Mesendoderm (in vitro differentiated cells): ENCODE results near the gene SKI.
"Not testable (repeated sequence)": the region's sequence is repeated elsewhere in the genome, so short reads cannot be mapped to it uniquely, and the experiment has no call there.

Experiments used
- DNase-seq: peaks from one replicate; pipeline ENCODE4 v3.0.0; 2013
- H2AK5ac ChIP-seq: 2 replicates; pipeline ENCODE4 v1.6.1; 2013; ENCODE audit warnings: low read length, inconsistent platforms
- H2BK120ac ChIP-seq: 2 replicates; pipeline ENCODE4 v1.6.1; 2013; ENCODE audit warnings: low read depth, mild to moderate bottlenecking, low read length, moderate library complexity, mixed read lengths
- H2BK15ac ChIP-seq: replicated peaks from 2 replicates; pipeline ENCODE4 v1.6.1; 2013; ENCODE audit warnings: low read depth, mild to moderate bottlenecking, moderate library complexity
- H2BK5ac ChIP-seq: 2 replicates; pipeline ENCODE4 v1.6.1; 2013; ENCODE audit warnings: low read length, inconsistent platforms
- H3K18ac ChIP-seq: 2 replicates; pipeline ENCODE4 v1.6.1; 2013; ENCODE audit warnings: mild to moderate bottlenecking, low read length, mixed read lengths
- H3K23ac ChIP-seq: one replicate; pipeline ENCODE4 v1.6.1; 2013; ENCODE audit warnings: low read length
- H3K27ac ChIP-seq: 2 replicates; pipeline ENCODE4 v1.5.1; 2013; ENCODE audit warnings: low read depth, mild to moderate bottlenecking, inconsistent platforms, low read length, moderate library complexity
- H3K27me3 ChIP-seq: 2 replicates; pipeline ENCODE4 v1.6.1; 2013; ENCODE audit warnings: low read length, control low read depth, mild to moderate bottlenecking, inconsistent platforms; ENCODE audit not compliant: insufficient read depth, poor library complexity
- H3K36me3 ChIP-seq: 2 replicates; pipeline ENCODE4 v1.6.1; 2013; ENCODE audit warnings: low read length, inconsistent platforms; ENCODE audit not compliant: control insufficient read depth, insufficient read depth
- H3K4ac ChIP-seq: one replicate; pipeline ENCODE4 v1.6.1; 2013; ENCODE audit warnings: low read depth, mild to moderate bottlenecking, low read length, moderate library complexity
- H3K4me1 ChIP-seq: 2 replicates; pipeline ENCODE4 v1.6.1; 2013; ENCODE audit warnings: low read depth, low read length, inconsistent platforms; ENCODE audit not compliant: control insufficient read depth
- H3K4me2 ChIP-seq: 2 replicates; pipeline ENCODE4 v1.6.1; 2013; ENCODE audit warnings: low read length
- H3K4me3 ChIP-seq: 2 replicates; pipeline ENCODE4 v1.5.1; 2013; ENCODE audit warnings: mild to moderate bottlenecking, low read length
- H3K56ac ChIP-seq: one replicate; pipeline ENCODE4 v1.6.1; 2013; ENCODE audit warnings: low read length
- H3K79me1 ChIP-seq: 2 replicates; pipeline ENCODE4 v1.6.1; 2013; ENCODE audit warnings: low read length, inconsistent platforms
- H3K79me2 ChIP-seq: 2 replicates; pipeline ENCODE4 v1.6.1; 2013; ENCODE audit warnings: mild to moderate bottlenecking, low read length; ENCODE audit not compliant: control insufficient read depth, insufficient read depth
- H3K9ac ChIP-seq: 2 replicates; pipeline ENCODE4 v1.6.1; 2013; ENCODE audit warnings: low read length, inconsistent platforms
- H4K5ac ChIP-seq: one replicate; pipeline ENCODE4 v1.6.1; 2013; ENCODE audit warnings: low read length
- H4K8ac ChIP-seq: one replicate; pipeline ENCODE4 v1.6.1; 2013; ENCODE audit warnings: low read depth, mild to moderate bottlenecking, control low read depth, low read length, moderate library complexity
- WGBS: extraction: QIAGEN DNeasy Blood & Tissue Kit; methylation state at CpG from one replicate; pipeline ENCODE4 v1.1.7; 2013; ENCODE audit warnings: low lambda C conversion rate, missing lambda C conversion rate; ENCODE audit not compliant: insufficient coverage; ENCODE audit errors: extremely low coverage; 5-methylcytosine and 5-hydroxymethylcytosine counted together

SKI gene

GRCh38 chr1:2331200-2331544, 103.1 kb downstream of the SKI start:
- Histone ChIP-seq H3K23ac (no peak overlapping the region), H3K27ac (no peak overlapping the region), H3K27me3 (no peaks in the 10 kb centered on the region), H3K18ac (no peak overlapping the region), H2BK5ac (no peak overlapping the region), H3K4me3 (no peak overlapping the region), H3K4ac (no peak overlapping the region), H4K8ac (no peak overlapping the region), H3K4me2 (no peak overlapping the region), H2BK15ac (no peak overlapping the region), H3K4me1 (no peaks in the 10 kb centered on the region), H2AK5ac (no peak overlapping the region), H3K36me3 (no peaks in the 10 kb centered on the region), H3K56ac (no peak overlapping the region), H2BK120ac (no peak overlapping the region), H4K5ac (no peak overlapping the region), H3K79me1 (no peaks in the 10 kb centered on the region), H3K9ac (no peak overlapping the region), H3K79me2 (no peaks in the 10 kb centered on the region)
- WGBS, result no CpG with 5 or more reads among the region's 11 CpGs
- DNase-seq, result no peak

- H3K18ac ChIP-seq, H2AK5ac ChIP-seq, H3K27ac ChIP-seq, H2BK120ac ChIP-seq, H2BK15ac ChIP-seq, H3K23ac ChIP-seq, H3K27me3 ChIP-seq, DNase-seq, H4K8ac ChIP-seq, H3K56ac ChIP-seq, H2BK5ac ChIP-seq, H3K79me1 ChIP-seq, H3K4me2 ChIP-seq, H3K36me3 ChIP-seq, H3K79me2 ChIP-seq, H3K4ac ChIP-seq, H3K9ac ChIP-seq, H4K5ac ChIP-seq, H3K4me3 ChIP-seq, H3K4me1 ChIP-seq: not testable (repeated sequence)
- WGBS, result no CpG with 5 or more reads among the region's 33 CpGs
These were observed 103.5 kb downstream of the SKI start for GRCh38 chr1:2331580-2331979.

- no peak overlapping the region for H3K27ac ChIP-seq
- no peak overlapping the region for H2AK5ac ChIP-seq
- no peak overlapping the region for H3K4ac ChIP-seq
- H3K18ac ChIP-seq, result no peak overlapping the region
- H3K23ac ChIP-seq, result no peak overlapping the region
- no peak overlapping the region for H4K5ac ChIP-seq
- no peak overlapping the region for H3K4me3 ChIP-seq
- H3K79me1 ChIP-seq, result no peaks in the 10 kb centered on the region
- no peak overlapping the region for H2BK120ac ChIP-seq
- DNase-seq, result no peak
- no CpG with 5 or more reads among the region's 21 CpGs for WGBS
- H3K27me3 ChIP-seq, result no peaks in the 10 kb centered on the region
- H3K56ac ChIP-seq, result no peak overlapping the region
- no peaks in the 10 kb centered on the region for H3K36me3 ChIP-seq
- no peak overlapping the region for H3K9ac ChIP-seq
- H2BK5ac ChIP-seq, result no peak overlapping the region
- no peaks in the 10 kb centered on the region for H3K4me1 ChIP-seq
- H2BK15ac ChIP-seq, result no peak overlapping the region
- H4K8ac ChIP-seq, result no peak overlapping the region
- H3K79me2 ChIP-seq, result no peaks in the 10 kb centered on the region
- H3K4me2 ChIP-seq, result no peak overlapping the region
These were observed 106.2 kb downstream of the SKI start for GRCh38 chr1:2334366-2334765.

GRCh38 chr1:2334883-2335534, 106.9 kb downstream of the SKI start:
- Histone ChIP-seq H3K56ac (no peak overlapping the region), H4K8ac (no peak overlapping the region), H2BK120ac (no peak overlapping the region), H2BK5ac (no peak overlapping the region), H3K27me3 (no peaks in the 10 kb centered on the region), H3K9ac (no peak overlapping the region), H3K36me3 (no peaks in the 10 kb centered on the region), H3K79me1 (no peaks in the 10 kb centered on the region), H3K27ac (no peak overlapping the region), H3K4ac (no peak overlapping the region), H2BK15ac (no peak overlapping the region), H2AK5ac (no peak overlapping the region), H3K18ac (no peak overlapping the region), H3K4me3 (no peak overlapping the region), H3K23ac (no peak overlapping the region), H3K79me2 (no peaks in the 10 kb centered on the region), H3K4me2 (no peak overlapping the region), H3K4me1 (no peaks in the 10 kb centered on the region), H4K5ac (no peak overlapping the region)
- no peak for DNase-seq
- WGBS, result no CpG with 5 or more reads among the region's 33 CpGs

- Histone ChIP-seq H2BK5ac (no peak overlapping the region), H3K36me3 (no peaks in the 10 kb centered on the region), H3K79me2 (no peaks in the 10 kb centered on the region), H3K79me1 (no peaks in the 10 kb centered on the region), H2AK5ac (no peak overlapping the region), H3K23ac (no peak overlapping the region), H3K27me3 (no peaks in the 10 kb centered on the region), H3K9ac (no peak overlapping the region), H2BK15ac (no peak overlapping the region), H3K4ac (no peak overlapping the region), H3K4me2 (no peak overlapping the region), H4K8ac (no peak overlapping the region), H3K27ac (no peak overlapping the region), H4K5ac (no peak overlapping the region), H3K4me3 (no peak overlapping the region), H2BK120ac (no peak overlapping the region), H3K56ac (no peak overlapping the region), H3K18ac (no peak overlapping the region), H3K4me1 (no peaks in the 10 kb centered on the region)
- WGBS, result no CpG with 5 or more reads among the region's 36 CpGs
- no peak for DNase-seq
These were observed 107.8 kb downstream of the SKI start for GRCh38 chr1:2335721-2336455.

- no peak overlapping the region for H3K4me3 ChIP-seq
- H2BK15ac ChIP-seq, result no peak overlapping the region
- H3K4me2 ChIP-seq, result no peak overlapping the region
- no peak overlapping the region for H4K8ac ChIP-seq
- no peaks in the 10 kb centered on the region for H3K27me3 ChIP-seq
- H2BK5ac ChIP-seq, result no peak overlapping the region
- no peaks in the 10 kb centered on the region for H3K36me3 ChIP-seq
- H3K56ac ChIP-seq, result no peak overlapping the region
- no peak overlapping the region for H3K9ac ChIP-seq
- no peak overlapping the region for H3K27ac ChIP-seq
- H3K79me2 ChIP-seq, result no peaks in the 10 kb centered on the region
- H3K23ac ChIP-seq, result no peak overlapping the region
- no peak overlapping the region for H2BK120ac ChIP-seq
- no peak overlapping the region for H3K18ac ChIP-seq
- no CpG with 5 or more reads among the region's 11 CpGs for WGBS
- no peak for DNase-seq
- no peak overlapping the region for H3K4ac ChIP-seq
- no peak overlapping the region for H2AK5ac ChIP-seq
- H4K5ac ChIP-seq, result no peak overlapping the region
- no peaks in the 10 kb centered on the region for H3K79me1 ChIP-seq
- H3K4me1 ChIP-seq, result no peaks in the 10 kb centered on the region
These were observed 108.4 kb downstream of the SKI start for GRCh38 chr1:2336499-2336898.
